WERI-Rb-1 (cell line): ENCODE data around the gene OSBPL5.

Source experiments
- DNase-seq: peaks from one replicate; pipeline ENCODE4 v3.0.0-alpha.2; 2020
- H3K27ac ChIP-seq: fragments of 250-450 bp; sonication (Bioruptor Pico); 2 replicates; pipeline ENCODE4 v1.5.1; 2020; ENCODE audit warnings: mild to moderate bottlenecking, moderate library complexity
- H3K27me3 ChIP-seq: fragments of 250-450 bp; sonication (Bioruptor Pico); 2 replicates; pipeline ENCODE4 v1.5.1; 2021; ENCODE audit warnings: mild to moderate bottlenecking, low read depth, moderate library complexity; ENCODE audit not compliant: insufficient read depth, severe bottlenecking
- H3K36me3 ChIP-seq: fragments of 250-450 bp; sonication (Bioruptor Pico); 2 replicates; pipeline ENCODE4 v1.5.1; 2020; ENCODE audit warnings: mild to moderate bottlenecking, moderate library complexity
- H3K4me3 ChIP-seq: 2 replicates; pipeline ENCODE4 v1.5.1; 2011; ENCODE audit warnings: low read depth, mild to moderate bottlenecking, control low read depth, low read length
- H3K9me3 ChIP-seq: fragments of 250-450 bp; sonication (Bioruptor Pico); 2 replicates; pipeline ENCODE4 v1.5.1; 2021; ENCODE audit warnings: mild to moderate bottlenecking, moderate library complexity; ENCODE audit not compliant: severe bottlenecking
- TF ChIP-seq, protein P1 (sequence below): IDR thresholded peaks from 2 replicates; pipeline ENCODE4 v1.5.1; 2011; ENCODE audit warnings: low read depth, mild to moderate bottlenecking, control low read depth, inconsistent platforms, low read length

The OSBPL5 gene

DNA sequence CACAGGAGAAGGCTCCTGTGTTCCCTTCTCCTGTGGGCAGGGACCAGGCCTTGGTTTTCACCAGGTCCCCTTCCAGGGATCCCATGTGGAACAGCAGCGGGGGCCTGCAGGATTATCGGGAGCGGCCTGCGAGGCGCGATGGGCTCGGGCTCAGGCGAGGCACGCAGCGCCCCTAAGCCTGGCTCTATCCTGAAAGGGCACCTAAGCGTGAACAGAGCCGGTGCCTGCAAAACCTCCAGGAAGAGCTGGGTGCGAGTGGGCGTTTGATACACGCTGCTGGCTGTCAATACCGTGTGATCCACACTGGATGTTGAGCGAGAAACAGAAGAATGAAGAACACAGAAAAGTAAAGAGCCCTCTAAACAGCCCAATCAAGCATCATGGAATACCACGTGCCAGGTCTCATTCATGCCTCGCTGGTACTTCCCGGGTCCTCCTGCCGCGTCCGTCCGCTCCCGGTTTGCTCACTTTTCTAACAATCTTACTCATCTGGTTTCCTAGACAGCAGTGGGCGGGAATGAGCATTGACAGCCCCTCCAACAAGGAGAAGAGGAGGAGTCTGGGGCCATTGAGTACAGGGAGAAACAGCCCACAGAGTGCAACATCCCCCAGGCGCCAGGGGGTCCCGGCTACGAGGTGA, 12.5 kb downstream of the OSBPL5 start:
- TF ChIP-seq, protein P1, sequence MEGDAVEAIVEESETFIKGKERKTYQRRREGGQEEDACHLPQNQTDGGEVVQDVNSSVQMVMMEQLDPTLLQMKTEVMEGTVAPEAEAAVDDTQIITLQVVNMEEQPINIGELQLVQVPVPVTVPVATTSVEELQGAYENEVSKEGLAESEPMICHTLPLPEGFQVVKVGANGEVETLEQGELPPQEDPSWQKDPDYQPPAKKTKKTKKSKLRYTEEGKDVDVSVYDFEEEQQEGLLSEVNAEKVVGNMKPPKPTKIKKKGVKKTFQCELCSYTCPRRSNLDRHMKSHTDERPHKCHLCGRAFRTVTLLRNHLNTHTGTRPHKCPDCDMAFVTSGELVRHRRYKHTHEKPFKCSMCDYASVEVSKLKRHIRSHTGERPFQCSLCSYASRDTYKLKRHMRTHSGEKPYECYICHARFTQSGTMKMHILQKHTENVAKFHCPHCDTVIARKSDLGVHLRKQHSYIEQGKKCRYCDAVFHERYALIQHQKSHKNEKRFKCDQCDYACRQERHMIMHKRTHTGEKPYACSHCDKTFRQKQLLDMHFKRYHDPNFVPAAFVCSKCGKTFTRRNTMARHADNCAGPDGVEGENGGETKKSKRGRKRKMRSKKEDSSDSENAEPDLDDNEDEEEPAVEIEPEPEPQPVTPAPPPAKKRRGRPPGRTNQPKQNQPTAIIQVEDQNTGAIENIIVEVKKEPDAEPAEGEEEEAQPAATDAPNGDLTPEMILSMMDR: no peak
- Histone ChIP-seq H3K9me3 (no peaks in the 10 kb centered on the region), H3K4me3 (no peak overlapping the region), H3K27ac (no peak overlapping the region), H3K36me3 (no peaks in the 10 kb centered on the region), H3K27me3 (no peaks in the 10 kb centered on the region)
- no peak for DNase-seq

DNA sequence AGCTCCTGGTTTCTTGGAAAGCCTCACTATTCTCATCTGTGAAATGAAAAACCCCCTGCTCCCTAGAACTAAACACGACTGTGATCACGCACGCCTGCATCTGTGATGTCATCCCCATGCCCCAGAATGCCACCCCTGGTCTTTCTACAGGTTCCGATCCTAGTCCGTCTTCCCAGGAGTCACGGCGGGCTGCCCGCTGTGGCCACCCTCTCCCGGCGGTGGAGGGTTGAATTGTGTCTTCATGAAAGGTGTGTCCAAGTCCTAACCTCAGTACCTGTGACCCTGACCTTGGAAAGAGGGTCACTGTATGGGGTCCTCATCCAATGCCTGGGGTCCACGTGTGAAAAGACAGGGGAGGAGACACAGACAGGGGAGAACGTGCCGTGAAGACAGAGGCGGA, 14.4 kb downstream of the OSBPL5 start:
- TF ChIP-seq, protein P1: no peak
- H3K27me3 ChIP-seq: no peaks in the 10 kb centered on the region
- no peak overlapping the region for H3K27ac ChIP-seq

DNA sequence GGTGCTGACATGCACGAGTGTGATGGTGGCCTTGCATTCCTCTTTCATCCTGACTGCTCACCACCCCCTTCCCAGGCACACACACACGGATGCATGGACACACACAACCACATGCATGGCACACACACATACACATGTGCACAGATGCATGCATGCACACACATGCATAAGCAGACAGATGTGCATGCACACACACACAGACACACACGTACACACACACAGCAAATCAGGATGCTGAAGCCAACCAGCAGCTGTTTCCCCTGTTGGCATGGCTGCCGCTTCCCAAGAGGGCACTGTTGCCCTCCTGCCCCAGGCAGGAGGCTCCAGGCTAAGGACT, 15.3 kb downstream of the OSBPL5 start:
- H3K4me3 ChIP-seq: no peak overlapping the region
- no peak overlapping the region for H3K27ac ChIP-seq
- no peaks in the 10 kb centered on the region for H3K36me3 ChIP-seq
- no peaks in the 10 kb centered on the region for H3K27me3 ChIP-seq
- no peaks in the 10 kb centered on the region for H3K9me3 ChIP-seq
- no peak for DNase-seq
- TF ChIP-seq, protein P1: no peak

More for the DNA sequence above, 14.4 kb downstream of the OSBPL5 start:
- Histone ChIP-seq H3K36me3 (no peaks in the 10 kb centered on the region), H3K9me3 (no peaks in the 10 kb centered on the region), H3K4me3 (no peak overlapping the region)
- DNase-seq: no peak

DNA sequence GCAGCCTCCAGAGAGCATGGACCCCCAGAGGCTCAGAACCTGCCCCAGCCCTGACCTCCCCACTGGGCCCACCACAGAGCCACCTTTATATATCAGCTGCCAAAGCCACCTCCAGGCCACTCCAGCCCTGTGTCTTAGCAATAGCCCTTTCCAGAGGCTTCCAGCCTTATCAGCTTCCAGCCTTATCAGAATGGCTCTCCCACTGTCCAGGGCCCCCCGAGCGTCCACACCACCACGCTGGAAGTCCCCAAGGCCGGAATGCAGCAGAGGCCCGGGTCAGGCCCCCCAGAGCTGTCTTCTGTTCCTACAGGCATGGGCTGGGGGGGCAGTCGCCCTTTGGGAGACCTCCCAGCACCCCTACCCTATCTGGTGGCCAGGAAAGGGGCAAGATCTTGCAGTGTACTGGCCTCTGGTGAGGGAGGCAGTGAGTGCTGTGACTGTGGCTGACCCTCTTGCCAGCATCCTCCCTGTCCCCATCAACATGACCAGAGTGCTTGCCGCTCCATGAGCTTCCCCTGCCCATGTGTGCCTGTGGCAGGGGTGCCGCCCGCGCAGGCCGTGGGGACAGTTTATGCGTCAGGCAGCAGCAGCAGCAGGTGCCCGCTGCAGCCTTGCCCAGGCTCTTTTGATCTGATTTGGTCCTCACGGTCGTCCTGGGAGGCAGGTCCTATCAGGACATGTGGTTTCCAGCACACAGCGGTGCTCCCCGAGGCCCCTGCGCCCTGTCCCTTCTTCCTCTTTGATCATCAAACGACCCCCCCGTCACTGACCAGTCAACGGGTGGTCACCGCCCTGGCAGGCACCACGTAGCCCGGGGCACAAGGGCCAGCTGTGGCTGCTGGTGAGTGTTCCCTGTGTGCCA, 15.9 kb downstream of the OSBPL5 start:
- no peak overlapping the region for H3K27ac ChIP-seq
- TF ChIP-seq, protein P1: no peak
- no peak overlapping the region for H3K4me3 ChIP-seq
- no peaks in the 10 kb centered on the region for H3K9me3 ChIP-seq
- no peaks in the 10 kb centered on the region for H3K36me3 ChIP-seq
- DNase-seq: no peak
- no peaks in the 10 kb centered on the region for H3K27me3 ChIP-seq

DNA sequence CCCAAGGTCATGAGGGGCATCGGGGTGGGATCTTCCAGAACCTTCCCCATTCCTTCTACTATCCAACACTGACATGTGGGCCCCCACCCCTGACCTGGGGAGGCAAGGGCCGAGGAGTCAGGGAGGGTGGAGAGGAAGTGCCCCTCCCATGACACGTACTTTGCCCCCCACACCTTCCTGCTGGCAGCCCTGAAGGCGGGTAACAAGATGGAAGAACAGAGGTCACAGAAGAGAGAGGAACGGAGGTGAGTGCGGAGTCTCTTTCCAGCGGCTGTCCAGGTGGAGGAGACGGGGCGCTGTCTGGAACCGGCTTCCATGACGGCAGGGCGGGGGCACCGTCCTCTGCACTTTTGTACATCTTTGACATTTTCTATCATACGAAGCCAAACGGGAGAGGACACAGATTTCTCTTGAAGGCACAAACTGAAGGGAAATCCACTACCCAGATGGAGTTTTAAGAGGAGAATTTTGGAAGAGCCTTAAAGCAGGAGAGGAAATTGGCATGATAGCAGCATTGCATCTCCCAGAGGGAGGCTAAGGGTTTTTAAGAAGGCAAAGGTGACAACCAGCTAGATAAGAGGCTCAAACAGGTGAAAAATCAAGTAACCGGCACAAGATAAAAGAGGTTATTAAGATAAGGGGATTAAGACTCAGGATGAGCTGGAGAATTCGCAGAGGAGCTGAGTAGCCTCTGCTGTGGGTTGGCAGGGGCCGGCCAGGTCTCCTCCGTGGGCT, 16.7 kb downstream of the OSBPL5 start:
- H3K4me3 ChIP-seq: no peak overlapping the region
- H3K27me3 ChIP-seq: no peaks in the 10 kb centered on the region
- TF ChIP-seq, protein P1: no peak
- DNase-seq: no peak
- no peak overlapping the region for H3K27ac ChIP-seq
- H3K36me3 ChIP-seq: no peaks in the 10 kb centered on the region
- no peaks in the 10 kb centered on the region for H3K9me3 ChIP-seq
